Stimulated activated CD4-positive, alpha-beta T cell treated with anti-CD3 and anti-CD28 coated beads, Interleukin-12 subunit alpha, Interleukin-12 subunit beta, amount 100 ng/mL, for 24 hours (primary cell): ENCODE data around the gene PTPRR.
"Not testable (repeated sequence)": the region's sequence is repeated elsewhere in the genome, so short reads cannot be mapped to it uniquely, and the experiment has no call there.

ENCODE experiments used
- DNase-seq, 2 experiments: peaks; one replicate each; pipeline ENCODE4 v3.0.0-alpha.2; 2020; ENCODE audit warnings: low read depth in 2 of 2

PTPRR gene

GRCh38 chr12:70748809-70749208 is 171.7 kb downstream of the PTPRR start:
- DNase-seq: no peak

GRCh38 chr12:70747445-70748260 is 172.9 kb downstream of the PTPRR start:
- no peak for DNase-seq

DNA sequence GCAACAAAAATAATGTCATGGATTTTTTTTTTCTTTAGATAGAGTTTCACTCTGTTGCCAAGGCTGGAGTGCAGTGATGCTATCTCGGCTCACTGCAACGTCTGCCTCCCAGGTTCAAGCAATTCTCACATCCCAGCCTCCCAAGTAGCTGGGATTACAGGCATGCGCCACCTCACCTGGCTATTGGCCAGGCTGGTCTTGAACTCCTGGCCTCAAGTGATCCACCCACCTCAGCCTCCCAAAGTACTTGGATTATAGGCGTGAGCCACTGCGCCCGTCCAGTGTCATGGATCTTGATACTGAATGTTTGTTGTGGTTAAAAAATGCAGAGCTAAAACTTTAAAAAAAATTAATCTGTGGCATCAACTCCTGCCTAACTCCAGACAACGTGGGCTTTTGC is 175.5 kb downstream of the PTPRR start:
- DNase-seq: no peak

DNA sequence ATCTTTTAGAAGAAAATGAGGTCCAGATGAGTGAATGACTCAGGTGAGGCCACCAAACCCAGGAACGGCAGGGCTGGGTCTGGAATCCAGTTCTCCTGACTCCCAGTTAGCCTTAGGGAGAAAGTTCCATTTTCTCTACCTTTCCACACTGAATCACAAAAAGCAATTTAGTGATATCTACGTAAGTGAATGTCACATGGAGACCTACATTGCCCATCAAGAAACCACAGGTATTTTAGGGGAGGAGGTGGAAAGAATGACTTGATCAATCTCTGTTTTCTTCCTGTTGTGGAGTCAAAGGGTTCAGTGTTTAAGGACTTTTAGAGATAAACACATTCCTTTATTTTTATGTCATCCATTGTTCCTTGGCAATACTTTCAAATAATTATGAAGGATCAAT is 176.4 kb downstream of the PTPRR start:
- no peak for DNase-seq

DNA sequence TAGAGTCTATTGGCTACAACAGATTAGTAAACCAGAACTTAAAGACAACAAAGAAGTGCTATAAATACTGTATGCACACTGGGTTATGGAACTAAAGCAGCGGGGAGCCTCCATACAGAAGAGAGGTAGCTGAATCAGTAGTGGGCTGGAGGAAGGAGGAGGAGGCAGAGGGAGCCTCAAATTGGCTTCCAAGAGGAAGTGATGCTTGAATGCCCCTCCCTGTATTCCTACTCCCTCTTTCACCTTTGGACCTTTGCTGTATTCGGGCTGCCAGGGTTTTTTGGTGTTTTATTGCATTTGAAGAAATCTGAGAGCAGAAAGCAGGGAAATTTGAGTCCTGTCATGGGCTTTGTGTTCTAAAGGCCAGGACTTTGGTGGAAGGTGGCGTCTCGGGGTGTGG is 179.3 kb downstream of the PTPRR start:
- DNase-seq: no peak

GRCh38 chr12:70739756-70740155 is 180.8 kb downstream of the PTPRR start:
- no peak for DNase-seq

DNA sequence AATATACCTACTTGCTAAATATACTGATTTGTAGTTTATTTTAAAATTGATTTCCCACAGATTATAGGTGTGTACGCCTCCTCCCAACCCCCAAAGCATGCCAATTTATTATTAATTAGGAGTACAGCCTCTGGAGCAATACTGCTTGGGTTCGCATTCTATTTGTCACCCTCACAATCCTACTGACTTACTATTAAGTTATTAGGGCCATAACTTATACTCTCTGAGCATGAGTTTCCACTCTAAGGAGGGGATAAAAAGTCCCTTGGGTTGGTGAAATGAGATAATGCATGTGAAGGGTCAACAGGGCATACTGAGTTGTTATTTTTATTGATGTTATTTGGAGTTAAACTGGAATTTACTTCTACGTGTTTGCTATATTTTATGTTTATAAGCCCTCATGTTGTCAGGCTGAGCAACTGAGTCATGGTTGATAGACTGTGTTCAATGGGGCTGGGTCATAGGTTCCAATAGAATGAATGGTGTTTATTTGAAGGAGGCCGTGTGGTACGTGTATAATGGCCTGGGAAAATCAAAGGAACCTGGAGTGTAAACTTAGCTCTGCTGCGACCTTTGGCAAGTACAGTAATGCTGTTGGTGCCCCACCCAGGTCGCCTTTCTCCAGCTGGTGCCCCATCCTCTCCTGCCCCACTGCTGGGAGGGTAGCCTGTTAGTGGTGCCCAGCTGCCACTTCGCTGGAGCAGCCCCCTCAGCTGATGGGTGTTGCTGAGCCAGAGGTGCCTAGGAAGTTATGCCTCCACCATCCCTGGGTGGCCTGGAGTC is 184.0 kb downstream of the PTPRR start:
- DNase-seq: no peak

GRCh38 chr12:70735197-70735596 is 185.3 kb downstream of the PTPRR start:
- not testable (repeated sequence) for DNase-seq

GRCh38 chr12:70733385-70733784 is 187.2 kb downstream of the PTPRR start:
- no peak for DNase-seq

- DNase-seq: no peak
These were observed 188.3 kb downstream of the PTPRR start for GRCh38 chr12:70732287-70732686.

GRCh38 chr12:70730675-70731180 is 189.8 kb downstream of the PTPRR start:
- no peak for DNase-seq

GRCh38 chr12:70724444-70724843 is 196.1 kb downstream of the PTPRR start:
- no peak for DNase-seq

GRCh38 chr12:70722584-70723343 is 197.8 kb downstream of the PTPRR start:
- DNase-seq: no peak

GRCh38 chr12:70721656-70722357 is 198.7 kb downstream of the PTPRR start:
- DNase-seq: no peak

DNA sequence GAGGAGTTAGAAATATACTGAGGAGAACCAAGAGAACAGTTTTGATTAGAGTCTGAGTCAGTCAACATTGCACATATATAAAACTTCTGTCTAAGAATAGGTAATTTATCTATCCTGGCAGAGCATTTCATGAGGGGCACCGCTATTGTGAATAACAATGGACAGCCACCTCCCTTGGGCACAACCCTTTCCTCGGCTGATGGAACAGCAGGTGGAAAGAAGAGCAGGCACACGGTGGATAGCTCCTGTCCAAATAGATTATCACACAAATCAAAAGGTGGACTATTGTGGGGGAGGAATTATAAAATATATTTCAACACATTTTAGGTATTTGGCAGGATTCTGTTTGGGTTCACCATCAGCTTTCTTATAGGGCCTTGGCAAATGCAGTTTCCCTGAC is 199.3 kb downstream of the PTPRR start:
- DNase-seq: no peak

GRCh38 chr12:70719672-70720420 is 200.7 kb downstream of the PTPRR start:
- peak in 1 of 2 experiments; percentile 10 for DNase-seq

DNA sequence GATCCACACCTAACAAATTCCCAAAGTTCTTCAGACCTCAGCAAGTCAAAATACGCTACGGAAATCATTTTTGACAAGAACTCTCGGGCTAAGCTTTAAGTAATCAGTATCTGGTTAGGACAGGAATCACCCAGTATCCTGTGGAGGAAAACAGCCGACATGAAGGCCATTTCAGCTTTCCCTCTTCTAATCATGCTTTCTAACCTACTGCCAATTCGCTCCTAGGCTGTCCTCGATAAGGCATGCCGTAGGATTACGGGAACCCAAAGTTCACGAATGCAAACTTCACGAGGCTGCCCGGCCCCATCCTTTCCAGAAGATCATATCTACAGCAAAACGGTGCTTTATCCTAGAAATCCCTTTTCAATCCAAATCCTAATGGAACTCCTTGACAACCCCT is 201.5 kb downstream of the PTPRR start:
- DNase-seq: no peak

- DNase-seq: no peak
These were observed 208.7 kb downstream of the PTPRR start for GRCh38 chr12:70711831-70712230.

DNA sequence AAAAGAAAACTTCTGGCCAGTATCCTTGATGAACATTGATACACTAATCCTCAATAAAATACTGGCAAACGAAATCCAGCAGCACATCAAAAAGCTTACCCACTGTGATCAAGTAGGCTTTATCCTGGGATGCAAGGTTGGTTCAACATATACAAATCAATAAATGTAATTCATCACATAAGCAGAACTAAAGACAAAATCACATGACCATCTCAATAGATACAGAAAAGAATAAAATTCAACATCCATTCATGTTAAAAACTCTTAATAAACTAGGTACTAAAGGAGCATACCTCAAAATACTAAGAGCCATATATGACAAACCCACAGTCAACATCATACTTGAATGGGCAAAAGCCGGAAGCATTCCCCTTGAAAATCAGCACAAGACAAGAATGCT is 211.5 kb downstream of the PTPRR start:
- no peak for DNase-seq

DNA sequence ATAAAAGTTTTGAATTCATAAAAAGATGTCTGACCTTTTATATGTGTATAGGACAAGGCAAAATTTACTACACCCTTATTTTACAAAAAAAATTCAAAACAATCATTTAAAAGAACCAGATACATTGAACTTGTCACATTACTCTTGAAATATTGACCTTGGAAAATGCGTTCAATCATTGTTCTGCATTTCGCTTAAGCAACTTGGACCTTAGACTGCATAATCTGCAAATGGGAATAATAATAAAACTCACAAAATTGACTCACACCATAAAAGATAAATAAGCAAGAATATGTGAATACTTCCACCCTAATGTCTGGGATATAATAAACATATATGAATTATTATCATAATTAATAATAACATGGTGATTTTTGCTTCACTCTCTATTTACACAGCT is 213.9 kb downstream of the PTPRR start:
- DNase-seq: no peak

DNA sequence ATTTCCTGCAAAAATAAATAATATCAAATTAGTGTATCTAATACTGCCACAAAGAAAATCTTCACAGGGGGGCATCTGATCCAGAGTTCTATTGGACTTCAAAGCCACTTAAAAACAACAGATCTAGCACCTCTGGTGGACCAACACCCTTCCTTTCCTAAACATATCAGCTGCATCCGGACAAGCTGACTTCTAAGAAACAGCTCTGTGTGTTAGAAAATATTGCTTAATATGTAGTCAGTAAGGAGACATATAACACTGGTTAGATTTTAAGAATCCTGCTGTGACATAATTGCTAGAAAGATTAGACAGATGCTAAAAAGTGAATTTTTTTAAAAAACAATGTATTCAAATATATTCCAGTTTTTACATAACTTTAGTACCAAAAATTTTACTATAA is 222.2 kb downstream of the PTPRR start:
- DNase-seq: no peak
